Thyroid gland (tissue), 4 donors: ENCODE results near the gene NPAS2.

Experiments
- POLR2A ChIP-seq, 2 donors: fragments of 450-650 bp; IDR thresholded peaks; one replicate each; pipeline ENCODE4 v1.6.1; 2017; ENCODE audit warnings: antibody characterized with exemption in 2 of 2, mild to moderate bottlenecking in 2 of 2, moderate library complexity in 1 of 2
- TF ChIP-seq, protein P1 (sequence below), 6 experiments: fragments of 200-600 bp in 3 of 6; fragments of 450-650 bp in 3 of 6; sonication (generic) in 3 of 6; IDR thresholded peaks; one replicate each; pipeline ENCODE4 v1.5.1; 2016 to 2019; ENCODE audit warnings: antibody characterized with exemption in 6 of 6, mild to moderate bottlenecking in 2 of 6, inconsistent platforms in 1 of 6, moderate library complexity in 1 of 6

- TF ChIP-seq, protein P1, sequence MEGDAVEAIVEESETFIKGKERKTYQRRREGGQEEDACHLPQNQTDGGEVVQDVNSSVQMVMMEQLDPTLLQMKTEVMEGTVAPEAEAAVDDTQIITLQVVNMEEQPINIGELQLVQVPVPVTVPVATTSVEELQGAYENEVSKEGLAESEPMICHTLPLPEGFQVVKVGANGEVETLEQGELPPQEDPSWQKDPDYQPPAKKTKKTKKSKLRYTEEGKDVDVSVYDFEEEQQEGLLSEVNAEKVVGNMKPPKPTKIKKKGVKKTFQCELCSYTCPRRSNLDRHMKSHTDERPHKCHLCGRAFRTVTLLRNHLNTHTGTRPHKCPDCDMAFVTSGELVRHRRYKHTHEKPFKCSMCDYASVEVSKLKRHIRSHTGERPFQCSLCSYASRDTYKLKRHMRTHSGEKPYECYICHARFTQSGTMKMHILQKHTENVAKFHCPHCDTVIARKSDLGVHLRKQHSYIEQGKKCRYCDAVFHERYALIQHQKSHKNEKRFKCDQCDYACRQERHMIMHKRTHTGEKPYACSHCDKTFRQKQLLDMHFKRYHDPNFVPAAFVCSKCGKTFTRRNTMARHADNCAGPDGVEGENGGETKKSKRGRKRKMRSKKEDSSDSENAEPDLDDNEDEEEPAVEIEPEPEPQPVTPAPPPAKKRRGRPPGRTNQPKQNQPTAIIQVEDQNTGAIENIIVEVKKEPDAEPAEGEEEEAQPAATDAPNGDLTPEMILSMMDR (IDR thresholded peaks at IDR 0.05) = no peak
- TF ChIP-seq POLR2A (IDR thresholded peaks at IDR 0.05) = no peak
Observed at GRCh38 chr2:100978582-100979191, 158.7 kb downstream of the NPAS2 start.
